HepG2 (cell line): ENCODE measurements around the gene DAG1. TPM values are rescaled to one million over a fixed set of nuclear protein-coding genes. Genes with fewer than 3 reads are reported as not detected.

Experiments
- ATAC-seq: fragments of 200-7000 bp; cut with Tn5 transposase; 3 replicates; pipeline ENCODE4 v1.9.1; 2020; ENCODE audit warnings: mild to moderate bottlenecking, moderate library complexity
- BruUV-seq: library from RNA; stranded (reverse); fragments of 400-500 nt; replicated peaks from 2 replicates; lab custom pipeline; 2021; lab: Mats Ljungman, UMichigan
- CTCF ChIA-PET: fragments of 300-600 bp; formaldehyde crosslinking; extraction: SDS; loops from one replicate; lab custom pipeline; 2021; ENCODE audit warnings: low total read pairs, inconsistent platforms, low intra/inter-chr PET ratio; lab: Yijun Ruan, JAX
- POLR2A ChIA-PET: fragments of 350-600 bp; sonication (Branson Sonifier 250); formaldehyde crosslinking; loops from one replicate; lab custom pipeline; 2020; ENCODE audit warnings: antibody characterized with exemption, inconsistent platforms; lab: Yijun Ruan, JAX
- DNase-seq: peaks from one replicate; pipeline ENCODE4 v3.0.0-alpha.2; 2015; ENCODE audit warnings: low spot score
- FAIRE-seq: peaks from 3 replicates; lab custom pipeline; 2011; peaks lifted over from hg19 to GRCh38; lab: Jason Lieb, UNC
- H2AFZ ChIP-seq: one replicate; pipeline ENCODE4 v1.6.1; 2011; ENCODE audit warnings: low read length, inconsistent platforms
- H3K27ac ChIP-seq: fragments of 300-600 bp; 3 replicates; pipeline ENCODE4 v1.8.0; 2011; ENCODE audit warnings: mixed run types, mild to moderate bottlenecking, mixed read lengths, low read length, inconsistent platforms; ENCODE audit not compliant: insufficient read depth; ENCODE audit errors: extremely low read length
- H3K27me3 ChIP-seq, 2 experiments: fragments of 200-600 bp in 1 of 2; 2 replicates in 1 of 2; 3 replicates in 1 of 2; pipeline versions ENCODE4 v1.6.0 to v1.8.0; 2011; ENCODE audit warnings: low read length in 2 of 2, mild to moderate bottlenecking in 2 of 2, moderate library complexity in 2 of 2, inconsistent platforms in 1 of 2; ENCODE audit not compliant: insufficient read depth in 2 of 2, control insufficient read depth in 1 of 2
- H3K36me3 ChIP-seq, 2 experiments: fragments of 200-600 bp in 1 of 2; replicated peaks in 1 of 2; 2 replicates in 1 of 2; 3 replicates in 1 of 2; pipeline versions ENCODE4 v1.5.1 to v1.8.0; 2011; ENCODE audit warnings: low read length in 2 of 2, inconsistent platforms in 1 of 2; ENCODE audit not compliant: insufficient read depth in 2 of 2, control insufficient read depth in 1 of 2
- H3K4me1 ChIP-seq: 2 replicates; pipeline ENCODE4 v1.5.1; 2012; ENCODE audit warnings: low read length, inconsistent platforms; ENCODE audit not compliant: insufficient read depth
- H3K4me2 ChIP-seq: 2 replicates; pipeline ENCODE4 v1.6.0; 2011; ENCODE audit warnings: low read depth, low read length, inconsistent platforms
- H3K4me3 ChIP-seq, 3 experiments: fragments of 200-600 bp in 1 of 3; sonication (generic), shearing (Covaris generic) in 1 of 3; replicated peaks in 1 of 3; 2 replicates each; pipeline ENCODE4 v1.5.1; 2011 to 2016; ENCODE audit warnings: low read length in 3 of 3, inconsistent platforms in 2 of 3, low read depth in 2 of 3, mild to moderate bottlenecking in 2 of 3, control low read depth in 1 of 3, mixed read lengths in 1 of 3; ENCODE audit not compliant: insufficient read depth in 1 of 3
- H3K79me2 ChIP-seq: one replicate; pipeline ENCODE4 v1.6.1; 2011; ENCODE audit warnings: low read length, inconsistent platforms; ENCODE audit not compliant: insufficient read depth
- H3K9ac ChIP-seq: 2 replicates; pipeline ENCODE4 v1.6.0; 2011; ENCODE audit warnings: mild to moderate bottlenecking, low read depth, low read length, inconsistent platforms; ENCODE audit not compliant: insufficient read depth
- H3K9me3 ChIP-seq: 2 replicates; pipeline ENCODE4 v1.5.1; 2012; ENCODE audit warnings: mild to moderate bottlenecking, low read length
- H4K20me1 ChIP-seq: 2 replicates; pipeline ENCODE4 v1.6.0; 2011; ENCODE audit warnings: inconsistent platforms, mild to moderate bottlenecking, low read length, moderate library complexity; ENCODE audit not compliant: insufficient read depth
- ARID3A ChIP-seq: IDR thresholded peaks from 2 replicates; pipeline ENCODE4 v1.6.1; 2012; ENCODE audit warnings: low read depth, low read length, improper control_type of control experiment
- ATRX ChIP-seq: sonication (generic); formaldehyde crosslinking; IDR thresholded peaks from 2 replicates; pipeline ENCODE4 v1.4.0; 2020; ENCODE audit warnings: missing genetic modification reagents, borderline replicate concordance
- HHEX ChIP-seq: IDR thresholded peaks from 2 replicates; pipeline ENCODE4 v1.6.1; 2016; ENCODE audit warnings: control low read depth
- KDM5A ChIP-seq: fragments of 200-600 bp; sonication (generic); IDR thresholded peaks from 2 replicates; pipeline ENCODE4 v1.7.0; 2018; ENCODE audit warnings: antibody characterized with exemption, mild to moderate bottlenecking, low read length, borderline replicate concordance
- MED13 ChIP-seq: sonication (generic); formaldehyde crosslinking; IDR thresholded peaks from 2 replicates; pipeline ENCODE4 v1.5.0; 2020; ENCODE audit warnings: missing genetic modification reagents
- NCOA5 ChIP-seq: sonication (generic); formaldehyde crosslinking; IDR thresholded peaks from 2 replicates; pipeline ENCODE4 v1.4.0; 2020; ENCODE audit warnings: missing genetic modification reagents
- TBL1XR1 ChIP-seq: fragments of 150-350 bp; IDR thresholded peaks from 2 replicates; pipeline ENCODE4 v1.6.1; 2014; ENCODE audit warnings: borderline replicate concordance, low read length; ENCODE audit not compliant: partially characterized antibody
- TERF1 ChIP-seq: sonication (generic); formaldehyde crosslinking; IDR thresholded peaks from 2 replicates; pipeline ENCODE4 v1.8.0; 2022; ENCODE audit warnings: mild to moderate bottlenecking, missing genetic modification reagents, moderate library complexity
- XRCC5 ChIP-seq: fragments of 200-400 bp; formaldehyde crosslinking; optimal IDR thresholded peaks from 2 replicates; pipeline ENCODE3; 2017; ENCODE audit warnings: mild to moderate bottlenecking, low read length
- WGBS: methylation state at CpG from one replicate; pipeline ENCODE4 v1.1.6; 2017; ENCODE audit warnings: low lambda C conversion rate; 5-methylcytosine and 5-hydroxymethylcytosine counted together
- in situ Hi-C: cut with HindIII; loops from 2 replicates; pipeline ENCODE4 v1.10.0; 2017; ENCODE audit warnings: low pct_unique_long_range_greater_than_20kb; ENCODE audit not compliant: extremely low pct_ligation_motif_present
- intact Hi-C: fragments of 100-400 bp; cut with micrococcal nuclease; formaldehyde crosslinking; loops from one replicate; pipeline ENCODE4 v1.10.0; 2022; ENCODE audit not compliant: unreplicated experiment
- polyA plus RNA-seq, 8 experiments: library from polyadenylated mRNA; depleted of rRNA in 3 of 8; stranded (reverse) in 7 of 8; unstranded in 1 of 8; fragments of >200 nt; fragmentation: Illumina TruSeq in 4 of 8; extraction: Trizol in 4 of 8; gene quantifications; 2 replicates each; pipeline versions ENCODE4 v1.2.1 to v1.2.3, GENCODE V29; 2011 to 2016; ENCODE audit warnings: low read depth in 4 of 8, missing spikeins in 1 of 8, mixed read lengths in 1 of 8; ENCODE audit not compliant: insufficient read depth in 1 of 8
- total RNA-seq, 5 experiments: library from RNA; depleted of rRNA; stranded (reverse); fragments of >200 nt; fragmentation: Illumina TruSeq; extraction: Trizol; gene quantifications; 2 replicates each; pipeline ENCODE4 v1.2.3, GENCODE V29; 2016; ENCODE audit warnings: low read depth in 1 of 5
- TF ChIP-seq, protein P1 (sequence below): IDR thresholded peaks from 2 replicates; pipeline ENCODE4 v1.6.1; 2012; ENCODE audit warnings: inconsistent platforms
- TF ChIP-seq, protein P2 (sequence below): sonication (generic); formaldehyde crosslinking; IDR thresholded peaks from 2 replicates; pipeline ENCODE4 v1.5.1; 2020; ENCODE audit warnings: mild to moderate bottlenecking, missing genetic modification reagents
- TF ChIP-seq, protein P3 (sequence below): sonication (generic); formaldehyde crosslinking; IDR thresholded peaks from 2 replicates; pipeline ENCODE4 v1.9.0; 2021; ENCODE audit warnings: missing genetic modification reagents, mild to moderate bottlenecking, borderline replicate concordance
- TF ChIP-seq, protein P4 (sequence below): sonication (generic); formaldehyde crosslinking; IDR thresholded peaks from 2 replicates; pipeline ENCODE4 v1.8.0; 2022; ENCODE audit warnings: mild to moderate bottlenecking, missing genetic modification reagents
- TF ChIP-seq, protein P5 (sequence below): sonication (generic); formaldehyde crosslinking; IDR thresholded peaks from 2 replicates; pipeline ENCODE4 v1.5.0; 2020; ENCODE audit warnings: mild to moderate bottlenecking, low read depth, missing genetic modification reagents, borderline replicate concordance

Gene DAG1
- total and polyA plus RNA-seq, 2 of the 13 experiments (the other 11 are each of a cell fraction or from before 2014, with no cell fraction given): 47.3 to 50.4 TPM

- TF ChIP-seq, protein P1, sequence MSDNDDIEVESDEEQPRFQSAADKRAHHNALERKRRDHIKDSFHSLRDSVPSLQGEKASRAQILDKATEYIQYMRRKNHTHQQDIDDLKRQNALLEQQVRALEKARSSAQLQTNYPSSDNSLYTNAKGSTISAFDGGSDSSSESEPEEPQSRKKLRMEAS: 0 out of 2 replicates have a peak, but pooled peaks have one; percentile 7
- TF ChIP-seq KDM5A (no peak), MED13 (no peak), ATRX (CRISPR knock-in tag) (no peak), HHEX (no peak), XRCC5 (no peak), ARID3A (0 out of 2 replicates have a peak, but pooled peaks have one; percentile 10), TBL1XR1 (no peak), TERF1 (CRISPR knock-in tag) (no peak), NCOA5 (no peak)
- TF ChIP-seq, protein P2, sequence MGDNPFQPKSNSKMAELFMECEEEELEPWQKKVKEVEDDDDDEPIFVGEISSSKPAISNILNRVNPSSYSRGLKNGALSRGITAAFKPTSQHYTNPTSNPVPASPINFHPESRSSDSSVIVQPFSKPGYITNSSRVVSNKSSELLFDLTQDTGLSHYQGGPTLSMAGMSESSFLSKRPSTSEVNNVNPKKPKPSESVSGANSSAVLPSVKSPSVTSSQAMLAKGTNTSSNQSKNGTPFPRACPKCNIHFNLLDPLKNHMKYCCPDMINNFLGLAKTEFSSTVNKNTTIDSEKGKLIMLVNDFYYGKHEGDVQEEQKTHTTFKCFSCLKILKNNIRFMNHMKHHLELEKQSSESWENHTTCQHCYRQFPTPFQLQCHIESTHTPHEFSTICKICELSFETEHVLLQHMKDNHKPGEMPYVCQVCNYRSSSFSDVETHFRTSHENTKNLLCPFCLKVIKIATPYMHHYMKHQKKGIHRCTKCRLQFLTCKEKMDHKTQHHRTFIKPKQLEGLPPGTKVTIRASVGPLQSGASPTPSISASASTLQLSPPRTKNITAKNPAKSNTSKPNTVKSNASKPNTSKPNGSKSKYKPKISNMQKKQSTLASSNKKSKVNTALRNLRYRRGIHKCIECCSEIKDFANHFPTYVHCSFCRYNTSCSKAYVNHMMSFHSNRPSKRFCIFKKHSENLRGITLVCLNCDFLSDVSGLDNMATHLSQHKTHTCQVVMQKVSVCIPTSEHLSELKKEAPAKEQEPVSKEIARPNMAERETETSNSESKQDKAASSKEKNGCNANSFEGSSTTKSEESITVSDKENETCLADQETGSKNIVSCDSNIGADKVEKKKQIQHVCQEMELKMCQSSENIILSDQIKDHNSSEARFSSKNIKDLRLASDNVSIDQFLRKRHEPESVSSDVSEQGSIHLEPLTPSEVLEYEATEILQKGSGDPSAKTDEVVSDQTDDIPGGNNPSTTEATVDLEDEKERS (CRISPR knock-in tag): no peak
- TF ChIP-seq, protein P3, sequence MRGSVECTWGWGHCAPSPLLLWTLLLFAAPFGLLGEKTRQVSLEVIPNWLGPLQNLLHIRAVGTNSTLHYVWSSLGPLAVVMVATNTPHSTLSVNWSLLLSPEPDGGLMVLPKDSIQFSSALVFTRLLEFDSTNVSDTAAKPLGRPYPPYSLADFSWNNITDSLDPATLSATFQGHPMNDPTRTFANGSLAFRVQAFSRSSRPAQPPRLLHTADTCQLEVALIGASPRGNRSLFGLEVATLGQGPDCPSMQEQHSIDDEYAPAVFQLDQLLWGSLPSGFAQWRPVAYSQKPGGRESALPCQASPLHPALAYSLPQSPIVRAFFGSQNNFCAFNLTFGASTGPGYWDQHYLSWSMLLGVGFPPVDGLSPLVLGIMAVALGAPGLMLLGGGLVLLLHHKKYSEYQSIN: no peak
- TF ChIP-seq, protein P4, sequence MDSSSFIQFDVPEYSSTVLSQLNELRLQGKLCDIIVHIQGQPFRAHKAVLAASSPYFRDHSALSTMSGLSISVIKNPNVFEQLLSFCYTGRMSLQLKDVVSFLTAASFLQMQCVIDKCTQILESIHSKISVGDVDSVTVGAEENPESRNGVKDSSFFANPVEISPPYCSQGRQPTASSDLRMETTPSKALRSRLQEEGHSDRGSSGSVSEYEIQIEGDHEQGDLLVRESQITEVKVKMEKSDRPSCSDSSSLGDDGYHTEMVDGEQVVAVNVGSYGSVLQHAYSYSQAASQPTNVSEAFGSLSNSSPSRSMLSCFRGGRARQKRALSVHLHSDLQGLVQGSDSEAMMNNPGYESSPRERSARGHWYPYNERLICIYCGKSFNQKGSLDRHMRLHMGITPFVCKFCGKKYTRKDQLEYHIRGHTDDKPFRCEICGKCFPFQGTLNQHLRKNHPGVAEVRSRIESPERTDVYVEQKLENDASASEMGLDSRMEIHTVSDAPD: no peak
- TF ChIP-seq, protein P5, sequence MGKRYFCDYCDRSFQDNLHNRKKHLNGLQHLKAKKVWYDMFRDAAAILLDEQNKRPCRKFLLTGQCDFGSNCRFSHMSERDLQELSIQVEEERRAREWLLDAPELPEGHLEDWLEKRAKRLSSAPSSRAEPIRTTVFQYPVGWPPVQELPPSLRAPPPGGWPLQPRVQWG (CRISPR knock-in tag): no peak
- POLR2A ChIA-PET: interaction anchor here (1.2 to 1.8 kb wide), 2 partner anchors 28 to 39 kb away, joined by 3 to 6 read pairs; partner anchors contain the start of gene DAG1
- no peaks in the 10 kb centered on the region for H3K27me3 ChIP-seq
- peaks cover 49% of the 10 kb centered on the region for H3K4me1 ChIP-seq
- CTCF ChIA-PET: no interaction called here
- DNase-seq (no peak), ATAC-seq (no peak), FAIRE-seq (peak; percentile 4)
- H2AFZ ChIP-seq: no peak overlapping the region
- in situ Hi-C loops: no loop called here
- H3K9ac ChIP-seq: peak overlapping the region; percentile 5; the same call in 1 of the 2 replicates
- H3K27ac ChIP-seq: peak overlapping the region; percentile 64
- BruUV-seq: no TSS peak
- H3K4me3 ChIP-seq: no peak overlapping the region
- peak overlapping the region; percentile 6; the same call in 1 of the 2 replicates for H3K4me2 ChIP-seq
- no peaks in the 10 kb centered on the region for H3K9me3 ChIP-seq
- intact Hi-C loops: no loop called here
- H3K36me3 ChIP-seq: peaks cover 0 to 8% of the 10 kb centered on the region in 2 experiments; a peak in 1 of 5 replicates
- WGBS: 60% methylated on average over 1 of the region's 1 CpG
- H3K79me2 ChIP-seq: peaks cover 26% of the 10 kb centered on the region
- H4K20me1 ChIP-seq: no peaks in the 10 kb centered on the region
Observed at GRCh38 chr3:49498239-49498638, 28.2 kb downstream of the DAG1 start.
